HCT116 (cell line): ENCODE data around the gene POM121C. TPM values are rescaled to one million over a fixed set of nuclear protein-coding genes. Genes with fewer than 3 reads are reported as not detected.
"Not testable (repeated sequence)": the region's sequence is repeated elsewhere in the genome, so short reads cannot be mapped to it uniquely, and the experiment has no call there.

Source experiments
- ATAC-seq: fragments of 200-7000 bp; cut with Tn5 transposase; 2 replicates; pipeline ENCODE4 v1.9.1; 2020; ENCODE audit warnings: mild to moderate bottlenecking, moderate library complexity
- BruUV-seq: library from RNA; stranded (reverse); fragments of 400-500 nt; replicated peaks from 2 replicates; lab custom pipeline; 2021; lab: Mats Ljungman, UMichigan
- CTCF ChIA-PET: fragments of 300-600 bp; sonication (Branson Sonifier 250); formaldehyde crosslinking; loops from one replicate; lab custom pipeline; 2021; ENCODE audit warnings: antibody characterized with exemption; lab: Charles Lee
- POLR2A ChIA-PET: fragments of 300-600, 350-600 bp; sonication (Branson Sonifier 250); formaldehyde crosslinking; loops from one replicate; lab custom pipeline; 2021; ENCODE audit warnings: antibody characterized with exemption; lab: Charles Lee
- RAD21 ChIA-PET, 2 experiments: fragments of 300-600 bp; sonication (Branson Sonifier 250); formaldehyde crosslinking; loops; one replicate each; lab custom pipeline; 2023; ENCODE audit warnings: low total read pairs in 2 of 2; ENCODE audit not compliant: uncharacterized antibody in 2 of 2, unreplicated experiment in 2 of 2, low non-redundant PET in 1 of 2; lab: Charles Lee
- DNase-seq: peaks from one replicate; pipeline ENCODE4 v3.0.0-alpha.2; 2010; ENCODE audit warnings: low read depth, low spot score
- H2AFZ ChIP-seq: fragments of 200-600 bp; shearing (Covaris generic), sonication (generic); 2 replicates; pipeline ENCODE4 v1.6.1; 2017; ENCODE audit warnings: low read depth, mixed run types, mixed read lengths, antibody characterized with exemption, low read length; ENCODE audit not compliant: poor library complexity, severe bottlenecking
- H3K27ac ChIP-seq: 2 replicates; pipeline ENCODE4 v1.5.1; 2012; ENCODE audit warnings: low read depth, low read length
- H3K27me3 ChIP-seq: fragments of 200-600 bp; sonication (generic); 2 replicates; pipeline ENCODE4 v1.6.1; 2016; ENCODE audit warnings: mixed run types, low read length, mixed read lengths; ENCODE audit not compliant: insufficient read depth
- H3K36me3 ChIP-seq, 2 experiments: fragments of 200-500 bp in 1 of 2; fragments of 200-600 bp in 1 of 2; sonication (Bioruptor generic) in 1 of 2; sonication (generic) in 1 of 2; 2 replicates each; pipeline versions ENCODE4 v1.5.1 to v1.6.1; 2014 to 2016; ENCODE audit warnings: low read length in 2 of 2, inconsistent platforms in 1 of 2, mixed read lengths in 1 of 2, mixed run types in 1 of 2; ENCODE audit not compliant: insufficient read depth in 2 of 2, control insufficient read depth in 1 of 2
- H3K4me1 ChIP-seq, 2 experiments: fragments of 200-600 bp in 1 of 2; sonication (generic) in 1 of 2; 2 replicates each; pipeline versions ENCODE4 v1.5.1 to v1.6.1; 2012 to 2017; ENCODE audit warnings: low read length in 2 of 2, inconsistent platforms in 1 of 2, mild to moderate bottlenecking in 1 of 2, mixed read lengths in 1 of 2, mixed run types in 1 of 2, moderate library complexity in 1 of 2; ENCODE audit not compliant: insufficient read depth in 2 of 2, control insufficient read depth in 1 of 2
- H3K4me2 ChIP-seq: fragments of 200-600 bp; sonication (generic); 2 replicates; pipeline ENCODE4 v1.6.1; 2017; ENCODE audit warnings: mixed run types, low read length, mixed read lengths
- H3K4me3 ChIP-seq, 2 experiments: fragments of 200-600 bp in 1 of 2; sonication (generic) in 1 of 2; replicated peaks in 1 of 2; 2 replicates each; pipeline ENCODE4 v1.5.1; 2011 to 2016; ENCODE audit warnings: low read length in 2 of 2, control low read depth in 1 of 2, low read depth in 1 of 2, mild to moderate bottlenecking in 1 of 2, mixed read lengths in 1 of 2, mixed run types in 1 of 2
- H3K79me2 ChIP-seq: fragments of 200-600 bp; sonication (generic); 2 replicates; pipeline ENCODE4 v1.6.1; 2017; ENCODE audit warnings: mild to moderate bottlenecking, mixed run types, low read length, moderate library complexity, mixed read lengths; ENCODE audit not compliant: insufficient read depth
- H3K9ac ChIP-seq: fragments of 200-600 bp; sonication (generic); 2 replicates; pipeline ENCODE4 v1.6.1; 2016; ENCODE audit warnings: low read length, mixed read lengths
- H3K9me2 ChIP-seq: fragments of 200-600 bp; sonication (generic), shearing (Covaris generic); 2 replicates; pipeline ENCODE4 v1.6.1; 2017; ENCODE audit warnings: mixed run types, mild to moderate bottlenecking, moderate library complexity; ENCODE audit not compliant: insufficient read depth
- H3K9me3 ChIP-seq, 2 experiments: fragments of 200-500 bp in 1 of 2; fragments of 200-600 bp in 1 of 2; sonication (Bioruptor generic) in 1 of 2; sonication (generic) in 1 of 2; 2 replicates each; pipeline ENCODE4 v1.6.1; 2014 to 2017; ENCODE audit warnings: low read length in 2 of 2, mixed read lengths in 2 of 2, inconsistent platforms in 1 of 2, low read depth in 1 of 2, mild to moderate bottlenecking in 1 of 2, mixed run types in 1 of 2, moderate library complexity in 1 of 2; ENCODE audit not compliant: control insufficient read depth in 1 of 2, insufficient read depth in 1 of 2
- H4K20me1 ChIP-seq: fragments of 200-600 bp; sonication (generic), shearing (Covaris generic); 2 replicates; pipeline ENCODE4 v1.6.1; 2017; ENCODE audit warnings: mixed run types, mild to moderate bottlenecking, moderate library complexity; ENCODE audit not compliant: insufficient read depth
- POLR2AphosphoS5 ChIP-seq: IDR thresholded peaks from 2 replicates; pipeline ENCODE4 v1.6.1; 2011; ENCODE audit warnings: mild to moderate bottlenecking, low read depth, low read length, moderate library complexity
- ZFX ChIP-seq: fragments of 450-650 bp; IDR thresholded peaks from 2 replicates; pipeline ENCODE4 v1.6.1; 2017
- intact Hi-C: fragments of 100-400 bp; cut with micrococcal nuclease; formaldehyde crosslinking; loops from 2 replicates; pipeline ENCODE4 v1.10.0; 2022
- total RNA-seq: library from RNA; stranded (reverse); gene quantifications from one replicate; pipeline ENCODE4 v1.2.1, GENCODE V29; 2021; ENCODE audit not compliant: unreplicated experiment

POM121C gene
- total RNA-seq, 1 experiment from 2014 or later = 61.0 TPM

DNA sequence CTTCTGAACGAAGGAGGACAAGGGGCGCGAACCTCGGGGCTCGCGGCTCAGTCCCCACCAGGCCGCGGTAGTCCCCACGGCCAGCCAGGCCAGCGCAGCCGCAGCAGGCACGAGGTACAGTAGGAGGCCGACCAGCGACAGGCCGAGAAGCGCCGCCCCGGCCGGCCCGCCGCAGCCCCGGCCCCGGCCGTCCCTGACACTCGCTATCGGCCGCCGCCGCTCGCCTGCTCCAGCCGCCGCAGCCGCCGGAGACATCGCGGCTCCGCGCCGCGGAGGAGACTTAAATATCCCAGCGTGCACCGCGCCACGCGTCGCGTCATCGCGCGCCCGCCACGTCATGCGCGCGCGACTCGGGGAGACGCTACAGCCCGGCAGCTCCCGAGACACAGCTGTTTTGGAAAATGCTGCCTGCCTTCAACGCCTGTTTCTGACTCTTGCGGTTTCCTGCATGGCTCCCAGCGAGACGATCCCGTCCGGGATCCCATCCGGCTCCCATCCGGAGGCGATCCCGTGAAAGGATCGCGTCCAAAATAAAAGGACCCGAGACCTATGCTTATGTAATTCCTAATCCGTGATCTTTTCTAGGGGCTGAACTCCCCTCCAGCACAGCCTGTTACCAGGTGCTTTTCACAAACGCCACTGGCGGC, 43.5 kb downstream of the POM121C start:
- POLR2A ChIA-PET, H3K9me3 ChIP-seq, H3K27me3 ChIP-seq, BruUV-seq, H3K9me2 ChIP-seq, H2AFZ ChIP-seq, CTCF ChIA-PET, H3K4me1 ChIP-seq, H4K20me1 ChIP-seq, RAD21 ChIA-PET, intact Hi-C loops: not testable (repeated sequence)
- Histone ChIP-seq H3K4me3 (peak overlapping the region; percentile 50 to 55), H3K79me2 (peaks cover 30% of the 10 kb centered on the region), H3K9ac (peak overlapping the region; percentile 52), H3K36me3 (peaks cover 19% of the 10 kb centered on the region in 2 experiments), H3K27ac (peak overlapping the region; percentile 26; the same call in 1 of the 2 replicates), H3K4me2 (peak overlapping the region; percentile 59)
- peak; percentile 85 for ATAC-seq
- TF ChIP-seq ZFX (peak; percentile 50; the same call in 1 of the 2 replicates), POLR2AphosphoS5 (0 out of 2 replicates have a peak, but pooled peaks have one; percentile 21)
- peak; percentile 2 for DNase-seq

DNA sequence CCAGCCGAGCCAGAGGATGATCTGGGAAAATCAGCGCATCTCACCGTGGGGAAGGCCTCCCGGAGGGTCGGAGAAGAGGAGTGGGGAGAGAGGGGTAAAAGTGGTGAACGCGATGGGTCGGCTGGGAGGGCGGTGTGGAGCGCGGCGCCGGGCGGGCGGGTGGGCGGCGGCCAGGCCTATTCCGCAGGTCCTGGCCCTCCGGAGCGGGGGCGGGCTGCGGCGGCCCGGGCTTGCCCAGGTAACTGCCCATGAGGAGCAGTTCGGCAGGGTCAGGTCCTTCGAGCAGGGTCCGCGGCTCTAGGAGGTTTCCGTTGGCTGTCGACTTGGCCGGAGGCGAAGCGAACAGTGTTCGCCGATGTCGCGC, 44.0 kb downstream of the POM121C start:
- H3K9me3 ChIP-seq, CTCF ChIA-PET, H3K9me2 ChIP-seq, H3K4me1 ChIP-seq, H3K27ac ChIP-seq, DNase-seq, intact Hi-C loops, BruUV-seq, H4K20me1 ChIP-seq, RAD21 ChIA-PET, H2AFZ ChIP-seq, H3K27me3 ChIP-seq, POLR2A ChIA-PET: not testable (repeated sequence)
- H3K36me3 ChIP-seq = peaks cover 19 to 21% of the 10 kb centered on the region in 2 experiments
- H3K4me3 ChIP-seq = peak overlapping the region; percentile 46 to 51
- H3K9ac ChIP-seq = peak overlapping the region; percentile 46; the same call in 1 of the 2 replicates
- H3K79me2 ChIP-seq = peaks cover 30% of the 10 kb centered on the region
- peak overlapping the region; percentile 54 for H3K4me2 ChIP-seq
- ATAC-seq = peak; percentile 71
